Measurements from ENCODE around the gene HBE1.
"Not testable (repeated sequence)": the region's sequence is repeated elsewhere in the genome, so short reads cannot be mapped to it uniquely, and the experiment has no call there.

Gene HBE1

GRCh38 chr11:5284637-5285036, 14.9 kb upstream of the HBE1 start:
- DNase-seq, result no peak

GRCh38 chr11:5283882-5284281, 14.1 kb upstream of the HBE1 start:
- no peak for DNase-seq

GRCh38 chr11:5283086-5283485, 13.3 kb upstream of the HBE1 start:
- DNase-seq, result no peak

GRCh38 chr11:5282628-5283027, 12.9 kb upstream of the HBE1 start:
- DNase-seq, result no peak

- DNase-seq, result no peak
Observed at GRCh38 chr11:5281596-5281995, 11.9 kb upstream of the HBE1 start.

- DNase-seq, result no peak
Observed at GRCh38 chr11:5280582-5281102, 10.9 kb upstream of the HBE1 start.

- DNase-seq, result no peak
Observed at GRCh38 chr11:5279471-5280090, 9.8 kb upstream of the HBE1 start.

GRCh38 chr11:5277807-5278382, 8.2 kb upstream of the HBE1 start:
- DNase-seq, result no peak

- no peak for DNase-seq
Observed at GRCh38 chr11:5276697-5277096, 7.0 kb upstream of the HBE1 start.

- no peak for DNase-seq
Observed at GRCh38 chr11:5275369-5276110, 5.8 kb upstream of the HBE1 start.

- DNase-seq, result no peak
Observed at GRCh38 chr11:5274395-5274794, 4.7 kb upstream of the HBE1 start.

- DNase-seq, result no peak
Observed at GRCh38 chr11:5272395-5273017, 2.8 kb upstream of the HBE1 start.

GRCh38 chr11:5267033-5267563, 2.6 kb downstream of the HBE1 start:
- DNase-seq, result no peak

- DNase-seq, result no peak
Observed at GRCh38 chr11:5266609-5267008, 3.1 kb downstream of the HBE1 start.

- no peak for DNase-seq
Observed at GRCh38 chr11:5265832-5266231, 3.9 kb downstream of the HBE1 start.

GRCh38 chr11:5258543-5259262, 11.0 kb downstream of the HBE1 start:
- no peak for DNase-seq

GRCh38 chr11:5257296-5257695, 12.4 kb downstream of the HBE1 start:
- no peak for DNase-seq

- not testable (repeated sequence) for DNase-seq
Observed at GRCh38 chr11:5254646-5255413, 14.9 kb downstream of the HBE1 start, which contains the start of gene HBG2. TSS of gene HBG2 (minus strand) at chr11:5254781. CDS start at chr11:5254728, 53 bp downstream.

GRCh38 chr11:5254023-5254422, 15.7 kb downstream of the HBE1 start:
- DNase-seq, result not testable (repeated sequence)

GRCh38 chr11:5253440-5253839, 16.3 kb downstream of the HBE1 start:
- DNase-seq, result not testable (repeated sequence)

- DNase-seq, result no peak
Observed at GRCh38 chr11:5252919-5253265, 16.9 kb downstream of the HBE1 start.

Data from NCI-H2107 (cell line).